22Rv1 (cell line): ENCODE results near the gene CPZ.

Source experiments
- H3K27ac ChIP-seq: fragments of 450-650 bp; 2 replicates; pipeline ENCODE4 v1.5.1; 2017
- ZFX ChIP-seq: fragments of 450-650 bp; IDR thresholded peaks from 2 replicates; pipeline ENCODE4 v1.6.1; 2017; ENCODE audit warnings: antibody characterized with exemption, borderline replicate concordance
- TF ChIP-seq, protein P1 (sequence below): fragments of 450-650 bp; IDR thresholded peaks from 2 replicates; pipeline ENCODE4 v1.5.1; 2017; ENCODE audit warnings: mild to moderate bottlenecking

CPZ gene

DNA sequence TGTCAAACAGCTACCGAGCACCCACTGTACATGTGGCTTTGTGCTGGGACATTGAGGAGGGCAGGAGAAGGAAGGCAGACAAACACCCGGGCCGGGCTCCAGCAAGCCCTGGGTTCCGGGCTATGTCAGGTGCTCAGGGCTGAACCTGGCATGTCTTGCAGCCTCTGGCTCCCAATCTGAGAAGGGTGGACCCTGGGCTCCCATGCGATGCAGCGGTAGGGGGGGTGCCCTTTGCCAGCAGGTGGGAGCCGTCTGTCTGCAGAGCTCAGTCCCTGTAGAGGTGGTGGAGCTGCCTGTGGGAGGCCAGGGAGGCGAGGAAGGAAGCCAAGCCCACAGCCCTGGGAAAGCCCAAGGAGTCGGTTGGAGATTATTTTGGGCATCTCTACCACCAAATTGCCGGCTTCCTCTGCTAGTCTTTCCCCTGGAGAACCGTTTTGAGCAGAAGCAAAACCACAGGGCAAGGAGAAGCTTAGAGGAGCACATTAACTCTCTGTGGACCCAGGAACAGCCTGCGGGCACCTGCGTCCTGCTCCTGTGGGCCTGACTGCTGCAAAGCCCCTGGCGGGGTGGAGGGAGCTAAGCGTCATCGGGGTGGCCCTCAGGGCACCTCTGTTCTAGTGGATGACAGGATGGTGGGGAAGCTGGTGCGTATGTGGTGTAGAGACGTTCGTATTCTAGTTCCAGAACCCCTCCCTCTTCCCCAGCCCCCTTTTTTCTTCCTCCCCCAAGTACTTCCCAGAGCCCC is 10.3 kb downstream of the CPZ start:
- TF ChIP-seq, protein P1, sequence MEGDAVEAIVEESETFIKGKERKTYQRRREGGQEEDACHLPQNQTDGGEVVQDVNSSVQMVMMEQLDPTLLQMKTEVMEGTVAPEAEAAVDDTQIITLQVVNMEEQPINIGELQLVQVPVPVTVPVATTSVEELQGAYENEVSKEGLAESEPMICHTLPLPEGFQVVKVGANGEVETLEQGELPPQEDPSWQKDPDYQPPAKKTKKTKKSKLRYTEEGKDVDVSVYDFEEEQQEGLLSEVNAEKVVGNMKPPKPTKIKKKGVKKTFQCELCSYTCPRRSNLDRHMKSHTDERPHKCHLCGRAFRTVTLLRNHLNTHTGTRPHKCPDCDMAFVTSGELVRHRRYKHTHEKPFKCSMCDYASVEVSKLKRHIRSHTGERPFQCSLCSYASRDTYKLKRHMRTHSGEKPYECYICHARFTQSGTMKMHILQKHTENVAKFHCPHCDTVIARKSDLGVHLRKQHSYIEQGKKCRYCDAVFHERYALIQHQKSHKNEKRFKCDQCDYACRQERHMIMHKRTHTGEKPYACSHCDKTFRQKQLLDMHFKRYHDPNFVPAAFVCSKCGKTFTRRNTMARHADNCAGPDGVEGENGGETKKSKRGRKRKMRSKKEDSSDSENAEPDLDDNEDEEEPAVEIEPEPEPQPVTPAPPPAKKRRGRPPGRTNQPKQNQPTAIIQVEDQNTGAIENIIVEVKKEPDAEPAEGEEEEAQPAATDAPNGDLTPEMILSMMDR, result no peak
- TF ChIP-seq ZFX, result no peak
- no peak overlapping the region for H3K27ac ChIP-seq

DNA sequence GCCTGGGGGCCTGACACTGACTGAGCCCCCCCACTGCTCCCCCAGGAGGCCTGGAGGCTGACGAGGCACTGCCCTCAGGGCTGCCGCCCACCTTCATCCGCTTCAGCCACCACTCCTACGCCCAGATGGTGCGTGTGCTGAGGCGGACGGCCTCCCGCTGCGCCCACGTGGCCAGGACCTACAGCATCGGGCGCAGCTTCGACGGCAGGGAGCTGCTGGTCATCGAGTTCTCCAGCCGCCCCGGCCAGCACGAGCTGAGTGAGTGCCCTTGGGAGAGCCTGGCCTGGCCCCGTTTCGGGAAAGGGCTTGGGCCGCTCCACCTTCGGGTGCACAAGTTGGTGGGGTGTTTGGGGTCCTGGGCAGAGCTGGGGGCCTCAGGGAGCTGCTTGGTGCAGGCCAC is 11.4 kb downstream of the CPZ start:
- TF ChIP-seq ZFX, result no peak
- TF ChIP-seq, protein P1, result no peak
- H3K27ac ChIP-seq, result no peak overlapping the region

DNA sequence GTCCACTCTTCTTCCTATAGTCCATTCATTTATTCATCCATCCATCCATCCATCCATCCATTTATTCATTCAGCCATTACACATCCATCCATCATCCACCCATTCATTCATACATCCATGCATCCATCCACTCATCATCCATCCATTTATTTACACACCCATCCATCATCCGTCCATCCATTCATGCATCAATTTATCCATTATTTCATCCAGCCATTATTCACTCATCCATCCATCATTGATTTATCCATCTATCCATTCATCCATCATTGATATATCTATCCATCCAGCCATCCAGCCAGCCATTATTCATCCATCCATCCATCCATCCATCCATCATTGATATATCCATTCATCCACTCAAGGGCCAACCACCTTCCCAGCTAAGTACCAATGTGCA is 12.7 kb downstream of the CPZ start:
- TF ChIP-seq, protein P1, result no peak
- no peak for TF ChIP-seq ZFX

DNA sequence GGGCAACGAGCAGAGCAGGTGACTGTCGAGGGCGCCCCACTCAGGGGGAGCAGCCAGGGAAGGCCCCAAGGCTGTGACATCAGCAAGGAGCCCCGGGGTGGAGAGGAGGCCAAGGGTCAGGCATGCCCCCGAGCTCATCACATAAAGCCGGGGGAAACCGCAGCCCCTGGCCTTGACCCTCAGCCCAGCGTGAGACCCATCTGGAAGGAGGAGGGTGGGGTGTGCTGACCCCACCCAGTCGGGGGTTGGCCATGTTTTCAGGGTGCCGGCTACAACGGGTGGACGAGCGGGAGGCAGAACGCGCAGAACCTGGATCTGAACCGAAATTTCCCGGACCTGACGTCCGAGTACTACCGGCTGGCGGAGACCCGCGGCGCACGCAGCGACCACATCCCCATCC is 13.9 kb downstream of the CPZ start:
- H3K27ac ChIP-seq, result no peak overlapping the region
- TF ChIP-seq ZFX, result no peak
- TF ChIP-seq, protein P1, result no peak

More for the DNA sequence above, 12.7 kb downstream of the CPZ start:
- H3K27ac ChIP-seq, result no peak overlapping the region

DNA sequence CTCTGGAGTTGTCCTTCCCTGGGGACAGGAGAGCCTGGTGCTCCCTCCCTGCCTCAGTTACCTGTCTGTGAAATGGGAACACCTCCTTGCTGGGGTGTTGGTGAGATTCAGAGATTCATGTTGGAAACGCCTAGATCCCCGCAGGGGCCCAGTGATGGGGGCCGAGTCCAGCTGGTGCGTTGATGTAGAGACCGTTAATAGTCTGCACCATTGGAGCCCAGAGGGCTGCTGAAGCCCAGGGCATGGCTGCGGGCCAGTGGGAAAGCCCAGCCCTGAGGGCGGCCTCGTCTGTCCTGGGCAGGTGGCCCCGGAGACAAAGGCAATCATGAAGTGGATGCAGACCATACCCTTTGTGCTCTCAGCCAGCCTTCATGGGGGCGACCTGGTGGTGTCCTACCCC is 14.4 kb downstream of the CPZ start:
- TF ChIP-seq, protein P1, result no peak
- TF ChIP-seq ZFX, result no peak

DNA sequence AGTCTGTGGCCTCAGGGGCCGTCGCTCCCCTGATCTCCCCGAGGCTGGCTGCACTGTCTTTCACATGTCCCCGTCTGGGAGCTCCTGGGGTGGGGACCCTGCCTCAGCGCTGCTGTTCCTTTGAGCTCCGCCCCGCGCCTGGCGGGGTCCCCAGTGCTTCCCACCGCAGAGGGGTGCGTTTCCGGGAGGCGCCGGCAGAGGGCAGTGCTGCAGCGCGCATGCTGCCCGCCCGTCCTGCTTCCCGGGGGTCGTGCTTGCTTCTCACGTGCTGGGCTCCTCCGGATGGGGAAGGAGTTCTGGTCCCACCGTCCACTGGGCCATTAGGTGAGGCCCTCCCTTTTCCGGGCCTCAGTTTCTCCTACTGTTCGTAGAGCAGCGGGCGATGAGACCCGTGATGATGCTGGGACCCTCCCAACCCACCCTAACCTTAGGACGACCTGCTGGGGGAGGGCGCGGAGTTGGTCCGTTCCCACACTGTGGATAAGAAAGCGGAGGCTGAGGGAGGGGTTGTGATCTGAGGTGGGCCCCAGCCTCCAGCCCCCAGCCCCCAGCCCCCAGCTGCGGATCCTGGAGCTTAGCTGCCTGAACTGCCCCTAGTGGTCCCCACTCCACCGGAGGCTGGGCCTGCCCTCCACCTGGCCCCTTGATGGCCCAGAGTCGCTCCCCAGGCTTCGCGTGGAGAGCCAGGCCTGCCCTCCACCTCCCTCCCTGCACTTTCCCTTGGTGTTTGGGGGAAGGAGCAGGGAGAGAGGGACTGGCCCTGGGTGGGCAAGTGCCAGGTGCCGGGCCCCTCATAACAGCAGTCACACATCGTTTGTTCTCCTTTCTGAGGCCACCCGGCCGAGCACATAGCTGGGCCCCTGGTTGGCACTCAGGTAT is 15.3 kb downstream of the CPZ start:
- TF ChIP-seq, protein P1, result peak; percentile 93
- no peak for TF ChIP-seq ZFX
- H3K27ac ChIP-seq, result no peak overlapping the region

More for the DNA sequence above, 14.4 kb downstream of the CPZ start:
- H3K27ac ChIP-seq, result no peak overlapping the region

DNA sequence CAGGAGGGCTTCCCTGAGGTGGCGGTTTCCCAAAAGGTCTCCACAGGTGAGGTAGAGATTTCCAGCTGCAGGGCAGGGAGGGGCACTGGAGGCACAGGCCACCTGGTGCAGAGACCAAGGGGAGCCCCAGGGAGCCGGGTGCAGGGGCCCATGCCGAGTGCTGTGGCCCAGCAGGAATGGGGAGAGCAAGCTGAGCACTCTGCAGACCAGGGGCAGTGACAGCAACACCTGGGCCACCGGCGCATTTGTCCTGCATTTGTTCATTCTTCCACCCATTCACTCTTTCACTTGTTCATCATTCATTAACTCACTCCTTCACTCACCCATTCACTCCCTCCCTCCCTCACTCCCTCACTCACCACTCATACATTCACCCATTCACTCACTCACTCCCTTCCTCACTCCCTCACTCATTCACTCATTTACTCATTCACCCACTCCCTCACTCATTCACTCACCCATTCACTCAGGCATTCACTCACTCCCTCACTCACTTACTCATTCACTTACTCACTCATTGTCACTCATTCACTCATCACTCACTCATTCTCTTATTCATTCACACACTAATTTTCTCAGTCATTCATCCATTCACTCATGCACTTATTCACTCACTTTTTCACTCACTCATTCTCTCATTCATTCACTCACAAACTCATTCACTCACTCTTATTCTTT is 16.3 kb downstream of the CPZ start:
- H3K27ac ChIP-seq, result no peak overlapping the region
- no peak for TF ChIP-seq ZFX
- TF ChIP-seq, protein P1, result no peak
